ENCODE measurements around the gene MRPL39.

DNA sequence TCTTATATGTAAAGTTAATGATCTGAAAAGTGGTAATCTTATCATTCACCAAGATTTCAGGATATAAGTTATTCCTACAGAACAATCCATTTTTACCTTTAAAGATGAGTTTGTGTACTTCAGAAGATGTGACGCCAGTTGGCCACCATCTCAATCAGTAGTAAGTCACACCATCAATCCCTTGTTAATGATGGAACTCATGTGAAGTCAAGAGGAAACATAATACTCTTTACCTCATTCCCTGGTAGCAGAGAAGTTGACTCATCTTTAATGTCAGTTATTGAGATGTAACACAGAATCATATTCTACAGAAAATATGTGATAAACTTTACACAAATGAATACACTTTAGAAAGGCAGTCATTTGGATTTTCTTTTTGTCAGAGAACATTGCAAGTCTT, 38.2 kb downstream of the MRPL39 start:
- TF ChIP-seq CTCF (IDR thresholded peaks at IDR 0.05) (no peak), POLR2A (IDR thresholded peaks at IDR 0.05) (no peak), POLR2AphosphoS5 (IDR thresholded peaks at IDR 0.05) (no peak), EP300 (IDR thresholded peaks at IDR 0.05) (no peak)

Data from sigmoid colon (tissue), 4 donors.